Stimulated activated CD8-positive, alpha-beta memory T cell treated with anti-CD3 and anti-CD28 coated beads, Interleukin-12 subunit alpha, Interleukin-12 subunit beta, amount 100 ng/mL, for 1 hour (primary cell): ENCODE measurements around the gene TMEM45A.
A peak's percentile ranks its signal among the peaks of the same experiment; 100 is the strongest.
"Not testable (repeated sequence)": the region's sequence is repeated elsewhere in the genome, so short reads cannot be mapped to it uniquely, and the experiment has no call there.

Source experiments
- DNase-seq: peaks from one replicate; pipeline ENCODE4 v3.0.0-alpha.2; 2020; ENCODE audit warnings: low read depth

TMEM45A gene

DNA sequence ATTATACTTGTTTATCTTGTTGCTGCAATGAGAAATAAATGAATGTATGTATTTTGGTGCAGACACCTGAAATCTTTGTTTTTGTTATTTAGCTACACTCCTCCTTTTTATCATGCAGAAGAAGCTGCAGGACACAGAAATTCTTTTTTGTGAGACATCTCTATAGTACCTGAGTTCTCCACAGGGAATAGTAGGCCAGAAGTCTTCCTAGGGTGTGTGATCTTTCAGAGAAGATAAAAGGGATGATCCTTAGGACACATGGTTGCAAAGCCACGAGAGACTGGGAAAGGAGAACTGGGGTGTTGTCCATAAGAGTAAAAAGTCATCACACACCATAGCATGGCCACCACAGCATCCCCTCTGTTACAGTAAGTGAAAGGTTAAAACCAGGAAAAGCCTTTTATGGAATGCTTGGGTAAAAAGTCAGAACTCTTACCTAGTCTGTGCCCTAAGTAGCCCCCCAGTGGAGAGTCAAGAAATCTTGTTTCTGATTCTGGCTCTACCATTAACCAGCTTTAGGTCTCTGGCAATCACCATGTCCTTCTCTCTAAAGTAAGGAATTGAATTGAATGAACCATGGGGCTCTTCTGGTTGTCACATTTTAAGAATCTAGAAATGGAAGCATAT is 85.1 kb downstream of the TMEM45A start:
- no peak for DNase-seq

DNA sequence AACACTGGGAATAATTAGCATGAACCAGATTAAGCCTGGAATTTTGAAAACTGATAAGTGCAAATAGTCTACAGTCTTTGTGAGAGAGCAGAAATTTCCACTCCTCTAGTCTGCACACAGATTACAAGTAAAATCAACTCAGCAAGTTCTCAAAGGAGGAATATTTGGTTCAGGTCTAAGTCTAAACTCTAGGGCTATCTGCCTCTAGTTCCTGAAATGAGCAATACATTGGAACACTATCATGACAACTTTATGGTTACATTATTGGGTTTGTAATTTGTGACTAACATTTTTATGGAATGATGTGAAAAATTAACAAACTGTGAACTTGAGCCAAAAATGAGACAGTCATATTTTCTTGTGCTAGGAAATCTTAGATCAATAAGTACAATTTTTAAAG is 86.2 kb downstream of the TMEM45A start:
- DNase-seq = no peak

DNA sequence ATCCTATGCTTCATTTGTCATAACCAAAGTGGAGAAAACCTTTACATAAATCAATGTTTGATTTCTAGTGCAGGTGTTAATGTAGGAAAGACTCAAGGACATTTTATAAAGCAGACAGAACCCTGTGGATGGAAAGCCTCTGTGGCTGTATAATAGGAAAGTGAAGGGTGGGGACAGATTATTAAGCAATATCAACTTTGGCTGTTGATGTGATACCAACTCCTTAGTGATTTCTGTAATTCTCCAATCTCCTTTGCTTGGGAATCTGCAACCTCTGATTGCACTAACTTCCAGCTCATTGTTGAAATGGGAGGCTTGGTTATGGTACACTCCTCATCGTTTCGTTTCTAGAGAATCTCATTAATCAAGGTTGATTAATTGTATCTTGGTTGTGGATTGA is 87.7 kb downstream of the TMEM45A start:
- no peak for DNase-seq

DNA sequence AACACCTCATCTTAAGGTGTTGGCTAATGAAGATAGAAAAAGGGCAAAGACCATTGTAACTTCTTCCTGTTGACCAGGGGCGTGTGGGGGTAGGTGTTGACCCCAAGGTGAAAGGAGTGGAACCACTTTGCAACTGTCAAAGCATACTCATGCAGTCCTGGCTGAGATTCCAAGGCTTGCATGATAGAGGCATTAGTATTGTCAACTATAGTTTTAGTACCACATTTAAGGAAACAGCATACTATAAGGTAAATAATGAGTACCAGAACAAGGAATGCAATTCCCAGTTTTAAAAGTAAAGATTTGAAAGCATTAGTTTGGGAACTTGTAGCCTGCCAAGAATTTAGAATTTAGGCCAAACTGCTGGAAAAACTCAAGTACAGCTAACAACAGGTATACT is 89.2 kb downstream of the TMEM45A start:
- no peak for DNase-seq

DNA sequence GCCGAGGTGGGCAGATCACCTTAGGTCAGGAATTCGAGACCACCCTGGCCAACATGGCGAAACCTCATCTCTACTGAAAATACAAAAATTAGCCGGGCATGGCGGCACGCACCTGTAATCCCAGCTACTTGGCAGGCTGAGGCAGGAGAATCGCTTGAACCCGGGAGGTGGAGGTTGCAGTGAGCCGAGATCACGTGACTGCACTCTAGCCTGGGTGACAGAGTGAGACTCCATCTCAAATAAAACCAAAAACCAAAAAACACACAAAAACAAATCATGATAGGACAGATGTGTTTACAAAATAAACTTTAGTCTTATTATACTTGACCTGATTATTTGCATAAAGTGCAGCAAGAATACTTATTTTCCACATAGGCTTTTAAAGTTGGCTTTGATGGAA is 89.7 kb downstream of the TMEM45A start:
- DNase-seq = not testable (repeated sequence)

DNA sequence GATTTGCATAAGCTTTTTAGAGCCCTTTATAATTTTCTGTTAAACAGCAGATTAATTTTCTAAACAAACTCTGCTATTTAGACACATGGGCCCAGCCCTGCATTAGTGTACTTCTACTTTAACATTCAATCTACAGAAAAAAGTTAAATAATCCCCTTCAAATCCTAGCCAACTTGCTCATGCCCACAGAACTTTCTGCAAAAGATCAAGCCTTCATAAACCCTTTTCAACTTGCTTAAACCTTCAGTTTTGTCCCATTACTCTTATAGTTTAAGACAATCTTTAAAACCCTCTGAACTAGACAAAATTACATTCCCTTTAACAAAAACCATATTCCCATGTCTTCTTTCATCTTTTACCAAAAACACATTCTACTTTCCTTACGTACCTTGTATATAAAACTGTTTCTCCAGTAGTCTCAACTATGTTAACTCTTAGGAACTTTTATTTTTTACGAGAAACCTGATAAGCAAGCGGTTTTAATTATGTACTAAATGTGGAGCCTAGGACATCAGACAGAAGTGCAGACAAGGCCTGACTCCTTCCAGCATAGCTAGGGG is 91.8 kb downstream of the TMEM45A start:
- DNase-seq = no peak

DNA sequence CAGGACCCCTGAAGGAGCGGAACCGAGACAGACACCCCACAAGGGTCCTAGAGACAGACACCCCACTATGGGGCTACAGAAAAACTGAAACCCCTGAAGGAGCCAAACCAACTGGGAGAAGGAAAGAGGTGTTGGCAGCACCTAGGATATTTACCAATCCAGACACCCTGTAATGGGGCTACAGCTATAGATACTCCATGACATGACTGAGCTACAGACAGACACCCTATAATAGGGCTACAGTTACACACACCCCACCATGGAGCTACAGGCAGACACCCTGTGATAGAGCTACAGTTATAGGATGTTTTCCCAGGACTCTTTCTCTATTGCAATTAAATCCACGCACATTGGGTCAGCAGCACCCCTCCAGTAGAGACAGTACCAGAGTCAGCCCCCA is 94.4 kb downstream of the TMEM45A start:
- DNase-seq = no peak

DNA sequence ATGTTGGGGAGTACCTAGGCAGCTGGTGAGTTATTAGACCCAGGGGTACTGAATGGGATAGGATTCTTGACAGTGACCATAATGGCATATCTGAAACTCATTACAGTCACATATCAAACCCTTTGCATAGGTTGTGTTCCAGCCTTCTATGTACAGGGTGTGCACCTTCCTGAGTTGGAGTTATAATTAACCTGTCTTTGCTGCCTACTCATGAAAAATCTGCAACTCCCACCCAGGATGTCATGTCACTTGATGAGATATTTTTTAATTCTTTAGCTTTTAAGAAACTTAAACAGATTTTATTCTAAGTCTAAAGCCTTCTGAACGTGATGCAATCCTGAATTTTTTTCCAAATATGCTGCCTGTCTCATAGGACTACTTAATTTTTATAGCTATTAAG is 95.8 kb downstream of the TMEM45A start:
- no peak for DNase-seq

DNA sequence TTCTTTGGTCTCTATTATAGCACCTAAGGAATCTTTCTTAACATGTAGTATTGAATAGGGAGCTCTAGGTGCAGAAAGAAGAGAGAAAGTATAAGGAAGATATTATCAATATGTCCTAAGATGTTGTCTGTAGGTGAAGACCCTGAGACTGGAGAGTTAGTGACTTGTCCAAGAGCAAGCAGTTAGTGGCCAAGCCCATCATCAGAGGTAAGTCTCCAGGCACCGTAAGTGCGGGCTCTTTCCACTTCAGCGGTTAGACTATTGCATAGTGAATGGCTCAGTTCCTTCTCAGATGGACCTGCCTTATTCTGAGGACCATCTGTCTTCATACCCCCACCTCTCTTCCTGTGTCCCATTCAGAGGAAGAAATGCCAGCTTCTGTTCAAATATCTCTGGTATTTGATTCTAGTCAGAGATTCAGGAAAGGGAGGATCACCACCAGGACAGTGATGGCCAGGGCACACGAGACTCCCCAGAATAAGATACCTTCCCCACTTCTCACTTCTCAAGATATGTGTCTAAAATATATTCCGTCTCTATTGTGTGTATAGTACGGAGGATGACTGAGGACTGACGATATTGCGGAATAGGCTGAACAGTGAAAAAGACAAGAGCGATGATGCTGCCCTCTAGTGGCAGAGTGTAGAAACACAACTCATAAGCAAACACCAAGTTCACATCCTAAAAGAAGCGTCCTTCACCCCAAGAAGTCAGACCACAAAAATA is 97.9 kb downstream of the TMEM45A start:
- peak; percentile 45 for DNase-seq

DNA sequence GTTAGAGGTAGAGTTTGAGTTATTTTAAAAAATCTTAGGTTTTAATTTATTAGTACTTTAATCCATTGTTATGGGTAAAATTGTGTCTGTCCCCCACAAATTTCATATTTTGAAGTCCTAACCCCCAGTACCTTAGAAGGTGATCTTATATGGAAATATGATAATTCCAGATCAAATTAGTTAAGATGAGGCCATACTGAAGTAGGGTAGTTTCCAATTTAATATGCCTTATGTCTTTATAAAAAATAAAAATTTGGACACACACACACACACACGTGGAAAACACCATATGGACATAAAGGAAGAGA is 98.4 kb downstream of the TMEM45A start:
- DNase-seq = no peak

DNA sequence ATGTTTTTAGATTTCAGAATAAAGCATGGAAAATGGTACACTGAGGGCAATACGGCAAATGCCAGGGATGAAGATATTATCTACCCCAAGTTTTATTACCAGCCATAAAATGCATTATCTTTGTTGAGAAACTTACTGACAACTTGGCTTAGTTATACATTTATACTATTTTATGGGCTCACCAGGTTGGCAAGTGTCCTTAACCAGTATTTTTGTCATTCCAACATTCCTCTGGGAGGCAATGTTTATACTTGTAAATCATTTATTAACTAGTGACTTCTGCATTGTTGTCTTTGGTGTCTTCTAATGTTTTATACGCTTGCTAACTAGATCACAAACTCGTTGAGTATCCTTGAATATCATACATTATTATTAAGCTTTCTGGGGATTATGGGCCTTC is 99.0 kb downstream of the TMEM45A start:
- no peak for DNase-seq

DNA sequence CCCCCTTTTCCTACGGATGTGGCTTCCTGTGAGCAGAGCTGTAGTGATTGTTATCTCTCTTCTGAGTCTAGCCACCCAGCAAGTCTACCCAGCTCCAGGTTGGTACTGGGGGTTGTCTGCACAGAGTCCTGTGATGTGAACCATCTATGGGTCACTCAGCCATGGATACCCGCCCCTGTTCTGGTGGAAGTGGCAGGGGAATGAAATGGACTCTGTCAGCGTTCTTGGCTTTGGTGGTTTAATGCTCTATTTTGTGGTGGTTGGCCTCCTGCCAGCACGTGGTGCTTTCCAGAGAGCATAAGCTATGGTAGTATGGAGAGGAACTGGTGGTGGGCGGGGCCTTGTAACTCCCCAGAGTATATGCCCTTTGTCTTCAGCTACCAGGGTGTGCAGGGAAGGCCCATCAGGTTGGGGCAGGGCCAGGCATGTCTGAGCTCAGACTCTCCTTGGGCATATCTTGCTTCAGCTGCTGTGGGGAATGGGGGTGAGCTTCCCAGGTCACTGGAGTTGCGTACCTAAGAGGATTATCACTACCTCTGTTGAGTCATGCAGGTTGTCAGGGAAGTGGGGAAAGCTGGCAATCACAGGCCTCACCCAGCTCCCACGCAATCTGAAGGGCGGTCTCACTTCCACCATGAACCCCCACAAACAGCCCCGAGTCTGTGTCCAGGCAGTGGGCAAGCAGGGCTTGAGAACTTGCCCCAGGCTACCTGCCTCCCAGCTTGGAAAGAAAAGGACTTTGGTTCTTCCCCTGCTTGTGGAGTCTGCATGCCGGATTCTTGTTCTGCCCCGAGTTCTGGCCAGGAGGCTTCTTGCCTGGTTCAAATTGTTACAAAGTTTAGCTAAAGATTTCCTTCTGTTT is 108.0 kb downstream of the TMEM45A start:
- DNase-seq = no peak

DNA sequence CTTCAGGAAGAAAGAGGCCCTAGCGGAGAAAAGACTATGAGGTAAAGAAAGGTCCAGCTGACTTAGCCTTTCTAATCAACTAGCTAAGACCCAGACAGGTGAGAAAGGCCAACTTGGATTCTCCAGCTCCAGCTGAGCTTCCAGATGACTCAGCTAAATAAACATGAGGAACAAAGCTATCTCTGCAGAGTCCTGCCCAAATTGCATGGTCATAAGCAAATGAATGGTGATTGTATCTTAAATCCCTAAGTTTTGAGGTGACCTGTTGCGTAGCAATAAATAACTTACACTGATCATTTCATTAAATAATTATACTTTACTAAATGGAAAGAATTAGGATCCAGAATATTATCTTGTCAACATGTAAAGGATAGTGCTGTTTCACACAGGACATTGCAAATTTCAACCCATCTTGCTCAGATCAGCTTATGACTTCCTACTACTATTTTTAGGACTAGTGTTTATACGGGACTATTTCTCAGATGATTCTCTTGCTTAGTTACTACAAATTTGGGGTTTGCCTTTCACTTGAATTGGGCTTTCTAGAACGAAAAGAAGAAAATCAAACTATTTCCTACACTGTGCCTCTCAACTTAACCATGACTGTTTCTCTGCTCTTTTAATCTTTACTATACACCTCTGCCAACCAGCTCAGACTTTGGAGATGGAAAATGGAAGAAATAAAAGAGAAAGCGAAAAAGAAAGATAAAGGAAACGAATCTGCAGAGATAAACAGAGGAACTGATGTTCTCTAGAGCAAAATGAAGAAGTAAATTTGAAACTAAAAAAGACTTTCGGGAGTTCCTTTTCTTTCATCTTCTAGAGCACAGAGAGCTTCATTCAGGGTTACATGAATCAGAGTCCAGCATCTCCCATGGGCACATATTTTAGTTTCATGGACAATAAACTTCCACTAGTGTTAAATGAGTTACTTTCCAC is 110.4 kb downstream of the TMEM45A start:
- DNase-seq = no peak

DNA sequence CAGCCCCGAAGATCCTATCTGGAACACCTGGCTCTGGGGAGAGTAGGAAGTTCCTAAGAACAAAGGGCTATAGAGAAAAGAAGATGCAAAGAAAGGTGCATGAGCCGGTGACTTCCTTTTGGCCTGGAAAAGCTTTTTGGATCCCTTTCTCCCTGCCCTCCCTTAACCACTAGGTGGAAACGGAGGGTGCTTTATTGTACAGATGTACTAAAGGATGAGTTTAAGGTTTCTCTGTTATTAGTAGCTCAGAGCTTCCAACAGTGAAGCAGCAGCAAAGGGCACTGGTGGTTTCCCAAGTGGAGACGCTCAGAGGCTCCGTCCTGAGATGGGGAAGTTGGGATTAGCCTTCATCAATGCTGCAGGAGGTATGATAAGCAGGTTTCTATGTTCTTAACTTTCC is 111.0 kb downstream of the TMEM45A start:
- no peak for DNase-seq

DNA sequence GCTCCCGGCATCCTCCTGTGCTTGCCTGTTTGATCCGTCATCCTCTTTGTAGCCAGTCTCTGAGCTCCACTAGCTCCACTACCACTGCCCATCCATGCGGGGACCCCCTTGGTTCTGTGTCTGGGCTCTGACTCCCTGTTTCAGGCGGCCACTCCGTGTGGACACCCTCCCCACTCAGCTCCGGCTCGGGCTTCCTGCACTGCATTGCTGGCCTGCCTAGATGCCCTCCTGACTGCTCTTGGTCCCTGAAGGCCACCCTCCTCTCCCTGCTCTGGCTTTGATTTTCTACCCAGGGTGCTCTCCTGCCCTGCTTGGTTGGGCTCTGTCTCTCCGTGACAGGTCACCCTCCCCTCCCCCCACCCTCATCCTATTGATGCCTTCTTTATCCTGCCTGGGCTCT is 112.9 kb downstream of the TMEM45A start:
- DNase-seq = no peak

DNA sequence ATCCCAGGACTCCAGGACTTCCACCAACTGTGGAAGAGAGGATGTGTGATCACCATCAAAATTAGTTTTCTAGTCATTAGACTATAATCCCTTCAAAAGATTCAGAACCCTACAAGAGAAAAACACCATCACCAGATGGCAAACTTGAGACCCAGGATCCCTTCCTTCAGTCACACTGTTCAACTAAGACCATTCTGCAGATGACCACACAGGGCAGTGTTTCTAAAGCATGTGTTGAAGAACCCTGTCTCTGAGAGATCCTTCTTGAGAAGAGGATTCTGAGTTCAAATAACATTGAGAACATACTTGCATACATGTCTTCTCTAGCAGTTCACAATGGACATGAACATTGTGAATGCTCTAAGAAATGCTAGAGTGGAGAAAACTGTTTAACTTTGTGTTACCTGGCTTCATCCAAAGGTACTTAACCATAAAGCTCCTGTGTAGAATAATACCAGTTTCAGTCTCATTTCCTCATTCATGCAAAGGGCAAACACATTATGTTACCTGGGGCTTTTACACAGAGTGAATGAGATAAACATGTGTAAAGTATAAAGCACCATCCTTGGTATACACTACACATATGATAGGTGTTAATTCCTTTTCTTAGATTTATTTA is 114.6 kb downstream of the TMEM45A start:
- no peak for DNase-seq

DNA sequence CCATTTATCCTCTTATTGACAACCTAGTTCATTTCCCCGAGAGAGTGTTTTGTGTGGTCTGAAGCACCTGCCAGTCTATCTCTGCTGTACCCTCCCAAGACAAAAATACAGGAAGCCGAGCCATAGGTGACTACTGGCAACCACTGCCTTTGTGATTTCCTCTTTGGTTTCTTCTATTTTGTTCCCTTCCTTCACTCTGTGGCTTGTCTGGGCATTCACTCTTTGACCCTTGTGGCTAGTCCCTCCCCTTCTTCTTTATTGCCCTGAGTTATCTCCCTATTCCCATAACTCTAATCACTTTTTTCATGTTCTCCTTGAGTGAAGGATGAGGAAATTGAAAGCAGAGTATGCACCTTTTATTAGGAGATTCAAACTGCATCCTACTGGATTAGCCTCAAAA is 116.9 kb downstream of the TMEM45A start, which contains the start of gene ADGRG7:
Gene ADGRG7 (plus strand): TSS at position 297 of the 400 bp plus-strand sequence. CDS start 256 bp downstream, outside the sequence.
- no peak for DNase-seq

DNA sequence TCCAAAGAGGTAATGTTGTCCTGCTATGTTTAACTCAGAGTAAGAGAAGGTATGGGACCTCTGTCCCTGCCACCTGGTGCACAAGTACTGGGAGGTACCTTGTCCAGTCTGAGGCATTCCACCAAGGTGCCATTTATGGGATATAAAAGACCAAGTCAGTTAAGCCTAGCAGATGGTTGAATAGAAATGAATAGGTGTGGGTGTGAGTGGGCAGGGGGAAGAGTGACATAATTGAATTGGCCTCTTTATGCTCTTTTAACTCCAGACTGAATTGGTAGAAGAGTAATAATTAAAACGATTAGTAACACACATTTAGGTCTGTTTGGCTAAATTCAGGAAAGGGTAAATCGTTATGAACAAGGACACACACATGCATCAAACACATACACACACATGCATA is 117.5 kb downstream of the TMEM45A start:
- no peak for DNase-seq

DNA sequence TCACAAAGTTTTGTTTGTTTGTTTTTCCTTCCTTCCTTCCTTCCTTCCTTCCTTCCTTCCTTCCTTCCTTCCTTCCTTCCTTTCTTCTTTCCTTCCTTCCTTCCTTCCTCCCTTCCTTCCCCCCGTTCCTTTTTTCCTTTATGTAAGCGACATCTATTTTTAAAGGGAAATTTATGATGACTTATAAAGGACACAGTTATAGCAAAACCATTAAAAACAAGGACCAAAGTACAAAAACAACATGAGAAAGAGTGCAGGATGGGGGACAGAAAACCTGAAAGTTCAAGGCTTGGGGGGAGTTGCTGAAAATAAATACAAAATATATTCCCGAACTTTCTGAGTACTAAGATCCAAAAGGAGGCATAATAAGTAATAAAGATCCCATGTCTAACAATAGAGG is 118.8 kb downstream of the TMEM45A start:
- no peak for DNase-seq

DNA sequence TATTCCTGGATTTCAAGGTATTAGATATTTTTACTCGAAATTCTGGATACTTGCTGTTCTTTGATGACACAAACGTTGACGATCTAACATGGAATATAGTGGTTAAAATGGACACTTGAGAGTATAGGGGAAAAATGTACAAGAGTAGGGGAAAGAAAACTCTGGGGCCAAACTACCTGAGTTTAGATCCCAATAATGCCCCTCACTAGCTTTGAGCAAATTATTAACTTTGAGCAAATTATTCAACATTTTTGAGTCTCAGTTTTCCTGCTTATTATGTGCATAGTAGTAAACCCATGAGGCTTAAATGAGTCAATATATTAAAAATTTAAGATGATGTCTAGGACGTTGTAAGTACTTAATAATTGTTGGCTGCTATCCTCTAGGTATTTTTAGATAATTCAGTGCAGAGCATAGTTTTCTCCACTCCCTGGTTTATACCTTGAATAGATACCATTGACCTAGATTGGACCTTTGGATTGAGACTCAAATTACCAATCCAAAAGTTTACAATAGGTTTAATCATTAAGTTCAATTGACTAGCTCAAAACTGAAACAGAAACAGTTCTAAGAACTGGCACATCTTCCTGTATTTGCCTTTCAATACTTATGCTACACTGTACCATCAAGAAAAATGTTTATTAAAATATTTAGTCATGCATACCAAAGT is 121.4 kb downstream of the TMEM45A start:
- no peak for DNase-seq

DNA sequence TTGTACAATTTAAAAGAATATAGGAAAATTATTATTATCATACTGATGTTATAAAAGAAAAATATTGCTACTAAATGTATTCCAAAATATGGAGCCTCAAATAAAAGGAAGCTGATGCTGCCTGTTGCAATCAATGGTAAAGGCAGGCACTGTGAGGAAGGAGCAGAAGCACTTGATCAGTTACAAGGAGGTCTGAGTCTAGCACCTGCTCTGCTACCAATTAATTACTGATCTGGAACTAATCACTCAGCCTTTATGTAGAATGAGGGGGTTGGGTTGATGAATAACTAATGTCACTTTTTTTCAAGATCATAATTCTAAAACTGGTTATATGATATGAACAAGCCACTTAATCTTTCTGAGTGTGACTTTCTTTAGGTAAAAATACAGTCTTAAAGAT is 122.5 kb downstream of the TMEM45A start:
- DNase-seq = no peak
